NOMO-1 treated with dmso at 0.1 percent for 144 hours (cell line): ENCODE results near the gene PET117.
"Not testable (repeated sequence)": the region's sequence is repeated elsewhere in the genome, so short reads cannot be mapped to it uniquely, and the experiment has no call there.

Experiments
- DNase-seq: peaks from one replicate; lab custom pipeline; 2025; ENCODE audit not compliant: unreplicated experiment; lab: John Stamatoyannopoulos, UW

Gene PET117

GRCh38 chr20:18156045-18156444 lies 18.4 kb downstream of the PET117 start:
- no peak for DNase-seq

DNA sequence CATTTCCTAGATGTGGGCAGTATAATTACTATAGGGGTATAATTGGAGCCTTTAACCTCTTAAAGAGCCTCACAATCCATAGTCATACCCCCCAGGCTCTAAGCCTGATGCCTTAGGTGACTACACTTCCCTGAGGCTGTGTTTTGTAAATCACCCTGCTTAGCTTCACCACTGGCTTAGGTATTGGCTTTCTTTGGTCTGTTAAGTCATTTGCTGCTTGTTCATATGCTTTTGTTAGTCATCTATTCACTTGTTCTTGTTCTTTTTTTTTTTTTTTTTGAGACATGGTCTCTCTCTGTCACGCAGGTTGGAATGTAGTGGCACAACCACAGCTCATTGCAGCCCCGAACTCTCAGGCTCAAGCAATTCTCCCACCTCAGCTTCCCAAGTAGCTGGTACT lies 26.7 kb downstream of the PET117 start:
- no peak for DNase-seq

GRCh38 chr20:18165553-18165952 lies 27.9 kb downstream of the PET117 start:
- DNase-seq: no peak

DNA sequence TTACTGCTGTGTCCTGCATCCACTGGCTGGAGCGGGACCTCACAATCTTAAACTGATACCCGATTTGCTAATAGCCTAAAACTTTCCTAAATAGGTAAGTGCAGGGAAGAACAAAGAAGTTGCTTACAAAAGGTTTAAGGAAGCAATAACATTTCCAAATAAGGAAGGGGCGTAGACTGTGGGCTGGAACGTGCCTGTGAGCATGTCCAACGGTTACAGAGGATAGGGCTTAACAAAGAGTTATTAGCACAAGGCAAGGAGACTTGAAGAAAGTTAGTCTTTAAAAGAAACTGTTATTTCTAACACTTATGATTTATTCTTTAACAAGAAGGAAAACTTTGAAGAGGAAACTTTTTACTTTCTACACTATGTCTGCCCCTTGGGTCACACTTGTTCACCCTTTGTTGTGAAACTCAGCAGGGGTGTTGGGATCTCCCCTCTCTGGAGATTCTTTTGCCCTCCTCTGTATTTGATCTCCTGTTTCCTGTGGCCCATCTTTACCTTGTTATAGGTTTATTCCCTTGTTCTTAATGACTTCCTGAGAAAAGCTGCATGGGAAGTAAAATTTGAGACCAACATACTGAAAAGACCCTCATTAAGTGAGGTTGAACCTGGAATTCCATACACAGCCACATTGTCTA lies 28.7 kb downstream of the PET117 start:
- peak; percentile 4 for DNase-seq

- no peak for DNase-seq
Observed at GRCh38 chr20:18166950-18167349, 29.3 kb downstream of the PET117 start.

GRCh38 chr20:18172379-18172778 lies 34.7 kb downstream of the PET117 start:
- DNase-seq: no peak

DNA sequence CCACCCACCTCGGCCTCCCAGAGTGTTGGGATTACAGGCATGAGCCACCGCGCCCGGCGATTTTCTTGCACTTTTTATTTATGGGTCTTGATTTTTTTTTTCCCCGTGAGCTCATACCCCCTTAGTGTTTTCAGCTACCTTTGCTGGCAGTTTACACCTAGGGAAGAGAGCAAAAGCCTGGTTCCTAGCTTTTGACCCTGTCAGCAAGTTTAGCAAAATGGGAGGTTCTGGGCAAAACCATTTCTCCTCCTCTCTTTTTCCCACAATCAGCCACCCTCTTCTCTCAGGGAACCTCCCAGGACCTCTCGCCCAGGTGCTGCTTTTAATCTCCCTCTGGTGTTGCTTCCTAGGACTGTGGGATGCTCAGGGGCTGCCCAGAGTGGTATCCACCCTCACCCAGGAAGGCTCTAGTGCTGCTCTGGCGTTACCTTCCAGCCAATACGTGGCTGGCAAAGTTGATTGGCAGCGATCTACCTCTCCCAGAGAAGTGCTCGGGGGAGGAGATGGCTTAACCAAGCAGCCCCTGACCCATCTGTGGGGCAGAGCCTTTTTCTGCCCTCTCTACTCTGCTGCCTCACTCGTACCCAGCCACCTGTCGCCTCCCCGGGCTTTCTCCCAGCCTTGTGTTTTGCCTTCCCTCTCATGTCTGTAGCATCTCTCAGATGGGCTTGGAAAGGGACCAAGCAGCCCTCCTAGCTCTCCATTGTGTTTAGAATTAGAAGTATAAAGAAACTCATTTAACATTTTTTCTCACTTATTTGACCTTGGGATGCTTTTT lies 37.4 kb downstream of the PET117 start:
- DNase-seq: no peak

- DNase-seq: no peak
Observed at GRCh38 chr20:18176318-18176785, 38.7 kb downstream of the PET117 start.

DNA sequence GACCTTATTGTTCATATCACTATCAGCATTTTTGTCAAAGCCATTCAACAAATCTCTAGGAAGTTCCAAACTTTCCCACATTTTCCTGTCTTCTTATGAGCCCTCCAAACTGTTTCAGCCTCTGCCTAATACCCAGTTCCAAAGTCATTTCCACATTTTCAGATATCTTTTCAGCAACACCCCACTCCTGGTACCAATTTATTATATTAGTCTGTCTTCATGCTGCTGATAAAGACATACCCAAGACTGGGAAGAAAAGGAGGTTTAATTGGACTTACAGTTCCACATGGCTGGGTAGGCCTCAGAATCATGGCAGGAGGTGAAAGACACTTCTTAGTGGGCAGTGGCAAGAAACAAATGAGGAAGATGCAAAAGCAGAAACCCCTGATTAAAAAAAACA lies 42.7 kb downstream of the PET117 start:
- DNase-seq: not testable (repeated sequence)

DNA sequence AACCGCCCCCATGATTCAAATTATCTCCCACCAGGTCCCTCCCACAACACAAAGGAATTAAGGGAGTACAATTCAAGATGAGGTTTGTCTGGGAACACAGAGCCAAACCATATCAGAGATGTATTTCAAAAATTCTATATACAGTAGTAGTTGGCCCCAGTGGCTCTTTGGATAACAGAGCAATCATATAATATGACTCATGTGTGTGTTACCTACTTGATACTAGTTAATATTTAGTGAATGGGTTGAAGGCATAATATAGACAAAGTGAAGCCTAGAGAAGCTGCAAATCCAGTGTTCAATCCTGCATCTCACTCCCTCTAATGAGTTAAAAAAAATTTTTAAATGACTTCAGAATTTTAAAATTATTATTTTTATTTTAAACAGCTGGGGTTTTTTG lies 43.2 kb downstream of the PET117 start:
- DNase-seq: no peak

DNA sequence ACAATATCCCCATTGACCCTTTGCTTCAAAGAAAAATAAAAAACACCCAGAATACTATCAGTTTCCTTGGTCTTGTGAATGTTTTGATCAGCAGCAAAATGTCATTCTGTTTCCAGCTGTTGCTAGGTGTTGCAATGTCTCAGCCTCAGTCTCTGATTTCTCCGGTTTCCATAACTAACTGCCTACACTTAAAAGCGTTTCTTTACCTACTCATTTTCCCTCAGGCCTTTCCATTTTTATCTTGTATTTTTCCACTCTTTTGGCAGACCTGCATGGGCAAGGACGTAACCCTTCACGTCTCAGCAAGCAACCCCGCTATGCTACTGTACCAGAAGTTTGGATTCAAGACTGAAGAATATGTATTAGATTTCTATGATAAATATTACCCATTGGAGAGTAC lies 49.4 kb downstream of the PET117 start:
- no peak for DNase-seq

DNA sequence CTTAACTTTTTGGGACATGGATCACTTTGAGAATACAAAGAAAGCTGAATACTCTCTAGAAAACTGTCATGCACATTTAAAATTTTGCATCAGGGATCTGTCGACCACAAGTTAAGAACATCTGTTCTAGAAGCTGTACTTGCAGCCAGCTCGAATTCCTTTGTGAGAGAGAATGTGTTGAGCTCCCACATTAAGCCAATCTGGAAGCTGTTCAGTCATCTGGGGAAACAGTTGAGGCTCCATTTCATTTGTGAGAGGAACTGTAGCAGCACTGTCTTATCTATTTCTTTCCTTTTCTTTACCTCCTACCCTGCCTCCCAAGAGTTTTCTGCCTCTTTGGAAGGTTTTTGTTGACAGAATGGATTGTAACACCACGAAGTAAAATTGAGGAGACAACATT lies 50.8 kb downstream of the PET117 start:
- no peak for DNase-seq

DNA sequence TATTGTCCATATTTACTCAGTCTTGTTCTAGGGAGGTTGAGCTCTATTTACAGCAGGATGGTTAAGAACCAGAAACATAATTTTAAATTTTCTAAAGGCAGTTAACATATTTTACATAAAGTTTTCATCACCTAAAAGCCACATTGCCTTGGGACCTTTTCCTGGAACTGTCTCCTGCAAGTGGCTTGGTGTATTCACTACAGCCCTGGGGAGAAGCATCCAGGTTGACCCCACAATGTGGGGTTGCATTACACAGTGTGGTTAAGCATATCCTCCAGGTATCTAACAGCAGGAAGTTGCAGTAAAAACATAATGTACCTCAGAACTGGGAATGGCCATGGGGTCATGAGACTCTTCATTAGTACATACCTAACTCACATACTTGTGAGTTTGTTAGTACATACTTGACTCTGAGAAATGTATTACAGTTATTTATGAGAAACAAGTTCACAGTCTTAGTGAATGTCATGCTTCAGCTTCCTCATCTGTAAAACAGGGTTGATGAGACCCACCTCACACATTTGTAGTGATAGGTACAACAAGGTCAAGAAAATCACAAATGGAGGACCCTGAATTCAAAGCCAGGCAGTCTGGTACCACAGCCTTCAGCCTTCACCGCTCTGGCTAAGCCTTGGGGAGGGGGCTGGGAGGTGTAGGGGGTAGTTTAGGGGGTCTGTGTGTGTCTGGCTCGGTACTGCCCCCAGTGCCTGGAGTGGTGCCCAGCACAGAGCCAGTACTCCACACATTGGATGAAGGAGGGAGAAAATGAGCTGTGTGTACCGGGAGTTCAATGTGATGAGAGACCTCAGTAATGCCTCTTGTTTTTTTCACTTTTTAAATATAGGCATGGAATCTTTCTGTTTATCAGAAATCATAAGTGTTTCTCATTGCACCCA lies 52.9 kb downstream of the PET117 start:
- no peak for DNase-seq

- no peak for DNase-seq
Observed at GRCh38 chr20:18191306-18191705, 53.6 kb downstream of the PET117 start.
